B cell (primary cell): ENCODE results near the gene PTBP3. TPM values are rescaled to one million over a fixed set of nuclear protein-coding genes. Genes with fewer than 3 reads are reported as not detected.

Experiments
- ATAC-seq: fragments of 200-7000 bp; cut with Tn5 transposase; one replicate; pipeline ENCODE4 v1.10.0; 2021; ENCODE audit warnings: low read depth, mild to moderate bottlenecking, moderate number of reproducible peaks, moderate library complexity
- CTCF ChIA-PET: fragments of 350-600 bp; sonication (Branson Sonifier 250); formaldehyde crosslinking; loops from one replicate; lab custom pipeline; 2021; ENCODE audit warnings: antibody characterized with exemption, inconsistent platforms; lab: Charles Lee
- POLR2A ChIA-PET: fragments of 350-600 bp; sonication (Branson Sonifier 250); formaldehyde crosslinking; loops from one replicate; lab custom pipeline; 2021; ENCODE audit warnings: antibody characterized with exemption; lab: Charles Lee
- DNase-seq: peaks from one replicate; pipeline ENCODE4 v3.0.0; 2013
- H2AFZ ChIP-seq: 2 replicates; pipeline ENCODE4 v1.6.1; 2012; ENCODE audit warnings: mild to moderate bottlenecking, low read depth, low read length; ENCODE audit not compliant: insufficient read depth, poor library complexity, severe bottlenecking
- H3K27ac ChIP-seq, 2 donors: 1 replicate in 1 of 2; 2 replicates in 1 of 2; pipeline ENCODE4 v1.5.1; 2012 to 2013; ENCODE audit warnings: low read length in 2 of 2, mild to moderate bottlenecking in 2 of 2, moderate library complexity in 1 of 2
- H3K27me3 ChIP-seq, 4 experiments: fragments of 200-600 bp in 1 of 4; sonication (generic) in 1 of 4; replicated peaks in 1 of 4; 1 replicate in 2 of 4; 2 replicates in 2 of 4; pipeline versions ENCODE4 v1.6.1 to v1.7.0; 2013 to 2016; ENCODE audit warnings: low read length in 3 of 4, mild to moderate bottlenecking in 2 of 4, mixed read lengths in 1 of 4, moderate library complexity in 1 of 4; ENCODE audit not compliant: insufficient read depth in 4 of 4, control insufficient read depth in 3 of 4; ENCODE audit errors: control extremely low read depth in 1 of 4
- H3K36me3 ChIP-seq, 2 experiments: replicated peaks in 1 of 2; 1 replicate in 1 of 2; 2 replicates in 1 of 2; pipeline versions ENCODE4 v1.6.1 to v1.7.1; 2013; ENCODE audit warnings: low read length in 1 of 2; ENCODE audit not compliant: insufficient read depth in 2 of 2, control insufficient read depth in 1 of 2; ENCODE audit errors: control extremely low read depth in 1 of 2, extremely low read depth in 1 of 2
- H3K4me1 ChIP-seq, 2 donors: fragments of 200-600 bp in 1 of 2; sonication (generic) in 1 of 2; 1 replicate in 1 of 2; 2 replicates in 1 of 2; pipeline versions ENCODE4 v1.5.1 to v1.6.1; 2013 to 2017; ENCODE audit warnings: low read length in 2 of 2; ENCODE audit not compliant: control insufficient read depth in 2 of 2, insufficient read depth in 2 of 2
- H3K4me2 ChIP-seq: replicated peaks from 2 replicates; pipeline ENCODE3; 2012; ENCODE audit warnings: mild to moderate bottlenecking, low read depth, low read length; ENCODE audit not compliant: poor library complexity, severe bottlenecking
- H3K4me3 ChIP-seq, 5 experiments: fragments of 200-600 bp in 1 of 5; sonication (generic) in 1 of 5; 1 replicate in 3 of 5; 2 replicates in 2 of 5; pipeline versions ENCODE4 v1.5.1 to v1.7.0; 2011 to 2016; ENCODE audit warnings: low read length in 4 of 5, mild to moderate bottlenecking in 4 of 5, low read depth in 2 of 5, control low read depth in 1 of 5, moderate library complexity in 1 of 5; ENCODE audit not compliant: insufficient read depth in 1 of 5; ENCODE audit errors: control extremely low read depth in 1 of 5, extremely low read depth in 1 of 5
- H3K79me2 ChIP-seq: fragments of 200-600 bp; sonication (generic); one replicate; pipeline ENCODE4 v1.6.0; 2016; ENCODE audit warnings: low read length; ENCODE audit not compliant: control insufficient read depth, insufficient read depth
- H3K9ac ChIP-seq: fragments of 200-600 bp; sonication (generic); 2 replicates; pipeline ENCODE4 v1.6.1; 2017; ENCODE audit warnings: mild to moderate bottlenecking, low read length, moderate library complexity
- H3K9me3 ChIP-seq, 3 donors: one replicate each; pipeline versions ENCODE4 v1.6.1 to v1.7.1; 2013; ENCODE audit warnings: low read length in 2 of 3; ENCODE audit not compliant: control insufficient read depth in 2 of 3, insufficient read depth in 1 of 3; ENCODE audit errors: control extremely low read depth in 1 of 3
- H4K20me1 ChIP-seq: 2 replicates; pipeline ENCODE4 v1.6.0; 2012; ENCODE audit warnings: mild to moderate bottlenecking, low read length; ENCODE audit not compliant: insufficient read depth, control insufficient read depth, poor library complexity, severe bottlenecking
- H3K27ac Mint-ChIP-seq: one replicate; pipeline ENCODE4 v1.8.0; 2021; ENCODE audit warnings: mixed read lengths
- H3K27me3 Mint-ChIP-seq: one replicate; pipeline ENCODE4 v1.8.0; 2021; ENCODE audit warnings: mixed read lengths
- H3K4me1 Mint-ChIP-seq: one replicate; pipeline ENCODE4 v1.8.0; 2021; ENCODE audit warnings: mixed read lengths
- H3K4me3 Mint-ChIP-seq: one replicate; pipeline ENCODE4 v1.8.0; 2021; ENCODE audit warnings: mixed read lengths
- H3K9me3 Mint-ChIP-seq: one replicate; pipeline ENCODE4 v1.8.0; 2022; ENCODE audit warnings: mixed read lengths; ENCODE audit not compliant: insufficient read depth
- EZH2 ChIP-seq: IDR thresholded peaks from 2 replicates; pipeline ENCODE4 v1.6.1; 2012; ENCODE audit warnings: borderline replicate concordance, low read depth, mild to moderate bottlenecking, moderate library complexity, low read length; ENCODE audit not compliant: insufficient read depth, poor library complexity, severe bottlenecking
- WGBS: methylation state at CpG from one replicate; pipeline ENCODE4 v1.1.5; 2013; ENCODE audit warnings: missing lambda C conversion rate; ENCODE audit not compliant: insufficient coverage; 5-methylcytosine and 5-hydroxymethylcytosine counted together
- intact Hi-C: fragments of 100-400 bp; cut with micrococcal nuclease; formaldehyde crosslinking; loops from one replicate; pipeline ENCODE4 v1.10.0; 2022
- polyA plus RNA-seq: library from polyadenylated mRNA; depleted of rRNA; stranded (reverse); fragments of >200 nt; gene quantifications from 2 replicates; pipeline ENCODE4 v1.2.3, GENCODE V29; 2012
- total RNA-seq, 2 donors: library from RNA; stranded (reverse); fragments of 120-200 nt in 1 of 2; gene quantifications; 1 replicate in 1 of 2; 2 replicates in 1 of 2; pipeline versions ENCODE4 v1.2.3 to v1.2.4, GENCODE V29; 2013 to 2022
- TF ChIP-seq, protein P1 (sequence below): fragments of 200-600 bp; IDR thresholded peaks from one replicate; pipeline ENCODE4 v1.8.0; 2022; ENCODE audit warnings: antibody characterized with exemption, mild to moderate bottlenecking

Gene PTBP3
- total and polyA plus RNA-seq, 2 donors (not counting 1 experiment from before 2014, with no cell fraction given): 22.8 to 133 TPM

DNA sequence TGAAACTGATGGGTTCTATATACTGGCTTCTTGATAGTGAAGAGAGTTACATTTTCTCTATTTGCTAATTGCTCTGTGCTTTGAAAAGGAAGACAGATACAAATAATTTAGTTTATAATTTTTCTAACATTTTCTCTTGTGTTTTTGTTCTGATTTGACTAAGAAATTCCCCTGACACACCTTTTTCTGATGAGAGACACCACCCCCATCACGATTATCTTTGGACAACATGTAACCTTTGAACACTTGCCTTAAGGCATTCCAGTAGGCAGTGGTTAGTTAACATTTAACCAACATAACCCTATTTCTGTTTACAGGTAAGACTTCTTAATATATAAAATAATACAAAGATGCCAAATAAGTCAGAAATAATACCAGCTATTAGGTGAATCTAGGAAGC lies 4.1 kb upstream of the PTBP3 start:
- no peak overlapping the region for H3K27ac Mint-ChIP-seq
- POLR2A ChIA-PET: no interaction called here

DNA sequence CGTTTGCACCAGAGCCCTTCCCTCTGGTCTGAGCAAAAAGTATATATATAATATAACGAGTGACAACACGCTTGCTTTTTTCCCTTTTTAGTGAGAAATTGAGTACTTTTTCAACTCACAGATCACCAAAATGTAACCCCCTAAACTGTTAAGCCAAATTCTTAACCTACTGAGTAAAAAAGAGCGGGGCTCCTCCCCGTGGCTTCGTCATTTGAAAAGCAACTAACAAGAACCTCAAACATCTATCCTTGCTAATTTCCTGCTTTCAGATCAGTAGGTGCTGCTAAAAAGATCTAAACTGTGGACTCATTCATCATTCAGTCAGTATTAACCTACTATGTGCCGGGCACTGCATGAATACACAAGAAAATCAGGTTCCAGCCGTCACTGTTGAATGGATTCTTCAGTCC lies 1.0 kb upstream of the PTBP3 start:
- H3K36me3 ChIP-seq: no peaks in the 10 kb centered on the region
- H3K9me3 Mint-ChIP-seq: no peaks in the 10 kb centered on the region
- H3K4me1 ChIP-seq: peaks cover 15 to 25% of the 10 kb centered on the region in 2 donors
- peak overlapping the region; percentile 83 for H3K9ac ChIP-seq
- H3K79me2 ChIP-seq: peaks cover 38% of the 10 kb centered on the region
- ATAC-seq (no peak), DNase-seq (peak; percentile 58)
- peak overlapping the region; percentile 99 for H3K27ac Mint-ChIP-seq
- POLR2A ChIA-PET: interaction anchor here (0.6 kb wide), 2 partner anchors 51 to 138 kb away, joined by 5 to 10 read pairs; no protein-coding TSS in a partner anchor
- no peaks in the 10 kb centered on the region for H3K27me3 ChIP-seq
- H3K4me1 Mint-ChIP-seq: peaks cover 33% of the 10 kb centered on the region
- peak overlapping the region; percentile 98 for H3K4me3 Mint-ChIP-seq
- peaks cover 15% of the 10 kb centered on the region for H4K20me1 ChIP-seq
- CTCF ChIA-PET: interaction anchor here (1.6 to 5.5 kb wide), 2 partner anchors 237 to 260 kb away, joined by 5 to 31 read pairs; no protein-coding TSS in a partner anchor
- TF ChIP-seq EZH2: no peak
- TF ChIP-seq, protein P1, sequence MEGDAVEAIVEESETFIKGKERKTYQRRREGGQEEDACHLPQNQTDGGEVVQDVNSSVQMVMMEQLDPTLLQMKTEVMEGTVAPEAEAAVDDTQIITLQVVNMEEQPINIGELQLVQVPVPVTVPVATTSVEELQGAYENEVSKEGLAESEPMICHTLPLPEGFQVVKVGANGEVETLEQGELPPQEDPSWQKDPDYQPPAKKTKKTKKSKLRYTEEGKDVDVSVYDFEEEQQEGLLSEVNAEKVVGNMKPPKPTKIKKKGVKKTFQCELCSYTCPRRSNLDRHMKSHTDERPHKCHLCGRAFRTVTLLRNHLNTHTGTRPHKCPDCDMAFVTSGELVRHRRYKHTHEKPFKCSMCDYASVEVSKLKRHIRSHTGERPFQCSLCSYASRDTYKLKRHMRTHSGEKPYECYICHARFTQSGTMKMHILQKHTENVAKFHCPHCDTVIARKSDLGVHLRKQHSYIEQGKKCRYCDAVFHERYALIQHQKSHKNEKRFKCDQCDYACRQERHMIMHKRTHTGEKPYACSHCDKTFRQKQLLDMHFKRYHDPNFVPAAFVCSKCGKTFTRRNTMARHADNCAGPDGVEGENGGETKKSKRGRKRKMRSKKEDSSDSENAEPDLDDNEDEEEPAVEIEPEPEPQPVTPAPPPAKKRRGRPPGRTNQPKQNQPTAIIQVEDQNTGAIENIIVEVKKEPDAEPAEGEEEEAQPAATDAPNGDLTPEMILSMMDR: no peak
- no peaks in the 10 kb centered on the region for H3K9me3 ChIP-seq
- peak overlapping the region; percentile 68 to 87 (median 74) for H3K4me3 ChIP-seq
- peak overlapping the region; percentile 85 for H3K4me2 ChIP-seq
- H3K27me3 Mint-ChIP-seq: no peaks in the 10 kb centered on the region
- peak overlapping the region; percentile 89 for H3K27ac ChIP-seq
- WGBS: 0% methylated on average over 4 of the region's 8 CpGs
- intact Hi-C loops: loop anchor here (1.0 to 10.0 kb wide), 6 partner anchors 14 to 888 kb away; partner anchors contain the start of genes FKBP15 and SLC31A1
- H2AFZ ChIP-seq: peak overlapping the region; percentile 82

More for the DNA sequence above, 4.1 kb upstream of the PTBP3 start:
- no peaks in the 10 kb centered on the region for H3K36me3 ChIP-seq
- no peaks in the 10 kb centered on the region for H4K20me1 ChIP-seq
- intact Hi-C loops: loop anchor here (10.0 kb wide), 1 partner anchor 413 kb away; no protein-coding TSS in a partner anchor
- H3K27me3 ChIP-seq: no peaks in the 10 kb centered on the region
- no peak overlapping the region for H2AFZ ChIP-seq
- Mint-ChIP-seq H3K27me3 (no peaks in the 10 kb centered on the region), H3K4me1 (peaks cover 7% of the 10 kb centered on the region), H3K4me3 (no peak overlapping the region), H3K9me3 (no peaks in the 10 kb centered on the region)
- no peak overlapping the region for H3K4me3 ChIP-seq
- no peak overlapping the region for H3K27ac ChIP-seq
- WGBS: no CpG with 5 or more reads among the region's 1 CpG
- ATAC-seq (no peak), DNase-seq (no peak)
- CTCF ChIA-PET: interaction anchor here (5.5 kb wide), 1 partner anchor 240 kb away, joined by 31 read pairs; no protein-coding TSS in a partner anchor
- no peak overlapping the region for H3K9ac ChIP-seq
- H3K4me1 ChIP-seq: peaks cover 4% of the 10 kb centered on the region in 2 donors
- no peaks in the 10 kb centered on the region for H3K9me3 ChIP-seq
- TF ChIP-seq EZH2: no peak
- TF ChIP-seq, protein P1: no peak
- H3K79me2 ChIP-seq: peaks cover 7% of the 10 kb centered on the region
- H3K4me2 ChIP-seq: no peak overlapping the region
